AML-193 (cell line): ENCODE results near the gene MFN2.
"Not testable (repeated sequence)": the region's sequence is repeated elsewhere in the genome, so short reads cannot be mapped to it uniquely, and the experiment has no call there.

Experiments
- DNase-seq, 2 experiments: peaks; one replicate each; lab custom pipeline; 2025; lab: John Stamatoyannopoulos, UW

MFN2 gene

GRCh38 chr1:11998636-11999035, 18.4 kb downstream of the MFN2 start:
- DNase-seq = no peak

- no peak for DNase-seq
Measured at GRCh38 chr1:11999236-11999635, 19.0 kb downstream of the MFN2 start.

GRCh38 chr1:12001249-12001917, 21.1 kb downstream of the MFN2 start:
- peak; percentile 29 to 38 for DNase-seq

GRCh38 chr1:12001996-12002493, 21.8 kb downstream of the MFN2 start:
- no peak for DNase-seq

GRCh38 chr1:12003762-12004161, 23.5 kb downstream of the MFN2 start:
- DNase-seq = no peak

GRCh38 chr1:12005488-12006166, 25.4 kb downstream of the MFN2 start:
- no peak for DNase-seq

- DNase-seq = no peak
Measured at GRCh38 chr1:12006167-12006921, 26.1 kb downstream of the MFN2 start.

GRCh38 chr1:12007204-12007603, 27.0 kb downstream of the MFN2 start:
- DNase-seq = no peak

- not testable (repeated sequence) for DNase-seq
Measured at GRCh38 chr1:12008355-12008754, 28.1 kb downstream of the MFN2 start.

GRCh38 chr1:12009318-12009947, 29.2 kb downstream of the MFN2 start:
- DNase-seq = no peak

GRCh38 chr1:12010746-12011570, 30.7 kb downstream of the MFN2 start:
- no peak for DNase-seq

- DNase-seq = no peak
Measured at GRCh38 chr1:12011998-12012397, 31.8 kb downstream of the MFN2 start.

- DNase-seq = no peak
Measured at GRCh38 chr1:12012560-12013316, 32.5 kb downstream of the MFN2 start.

GRCh38 chr1:12014141-12014991, 34.1 kb downstream of the MFN2 start:
- DNase-seq = no peak

GRCh38 chr1:12015001-12015491, 34.8 kb downstream of the MFN2 start:
- no peak for DNase-seq

- DNase-seq = no peak
Measured at GRCh38 chr1:12015499-12015898, 35.3 kb downstream of the MFN2 start.

GRCh38 chr1:12016182-12016581, 35.9 kb downstream of the MFN2 start:
- no peak for DNase-seq

- peak; percentile 63 to 69 for DNase-seq
Measured at GRCh38 chr1:12019858-12020509, 39.7 kb downstream of the MFN2 start.

- no peak for DNase-seq
Measured at GRCh38 chr1:12021616-12022015, 41.4 kb downstream of the MFN2 start.
